KOPT-K1 (cell line): ENCODE measurements around the gene AFF3.

Experiments
- H3K27ac ChIP-seq: fragments of 200-600 bp; sonication (generic); 2 replicates; pipeline ENCODE4 v1.5.1; 2016; ENCODE audit warnings: antibody characterized with exemption, mild to moderate bottlenecking, low read depth, low read length; ENCODE audit not compliant: poor library complexity, severe bottlenecking
- H3K36me3 ChIP-seq: fragments of 200-600 bp; sonication (generic); 2 replicates; pipeline ENCODE4 v1.5.1; 2017; ENCODE audit warnings: antibody characterized with exemption, mild to moderate bottlenecking, low read length, moderate library complexity; ENCODE audit not compliant: insufficient read depth
- H3K9me3 ChIP-seq: fragments of 200-600 bp; sonication (generic); 2 replicates; pipeline ENCODE4 v1.5.1; 2017; ENCODE audit warnings: antibody characterized with exemption, low read length, mild to moderate bottlenecking; ENCODE audit not compliant: insufficient read depth, poor library complexity, severe bottlenecking

Gene AFF3

GRCh38 chr2:99695130-99695943, 447.1 kb downstream of the AFF3 start:
- no peak overlapping the region for H3K27ac ChIP-seq
- H3K36me3 ChIP-seq, result no peaks in the 10 kb centered on the region
- H3K9me3 ChIP-seq, result no peaks in the 10 kb centered on the region

- Histone ChIP-seq H3K27ac (no peak overlapping the region), H3K36me3 (no peaks in the 10 kb centered on the region)
Measured at GRCh38 chr2:99694331-99694730, 448.1 kb downstream of the AFF3 start.

GRCh38 chr2:99692785-99693184, 449.6 kb downstream of the AFF3 start:
- Histone ChIP-seq H3K27ac (no peak overlapping the region), H3K36me3 (no peaks in the 10 kb centered on the region), H3K9me3 (no peaks in the 10 kb centered on the region)

More at GRCh38 chr2:99694331-99694730, 448.1 kb downstream of the AFF3 start:
- no peaks in the 10 kb centered on the region for H3K9me3 ChIP-seq

GRCh38 chr2:99691926-99692325, 450.5 kb downstream of the AFF3 start:
- Histone ChIP-seq H3K9me3 (no peaks in the 10 kb centered on the region), H3K36me3 (no peaks in the 10 kb centered on the region), H3K27ac (no peak overlapping the region)

- no peaks in the 10 kb centered on the region for H3K9me3 ChIP-seq
- no peaks in the 10 kb centered on the region for H3K36me3 ChIP-seq
- H3K27ac ChIP-seq, result no peak overlapping the region
Measured at GRCh38 chr2:99689145-99689742, 453.1 kb downstream of the AFF3 start.

GRCh38 chr2:99688699-99689098, 453.7 kb downstream of the AFF3 start:
- H3K27ac ChIP-seq, result no peak overlapping the region
- no peaks in the 10 kb centered on the region for H3K9me3 ChIP-seq
- no peaks in the 10 kb centered on the region for H3K36me3 ChIP-seq

GRCh38 chr2:99682275-99683060, 459.9 kb downstream of the AFF3 start:
- H3K9me3 ChIP-seq, result no peaks in the 10 kb centered on the region
- no peaks in the 10 kb centered on the region for H3K36me3 ChIP-seq

GRCh38 chr2:99680946-99681345, 461.4 kb downstream of the AFF3 start:
- Histone ChIP-seq H3K36me3 (no peaks in the 10 kb centered on the region), H3K27ac (no peak overlapping the region), H3K9me3 (no peaks in the 10 kb centered on the region)

More at GRCh38 chr2:99682275-99683060, 459.9 kb downstream of the AFF3 start:
- no peak overlapping the region for H3K27ac ChIP-seq

GRCh38 chr2:99679518-99679917, 462.9 kb downstream of the AFF3 start:
- H3K27ac ChIP-seq, result no peak overlapping the region
- no peaks in the 10 kb centered on the region for H3K9me3 ChIP-seq
- H3K36me3 ChIP-seq, result no peaks in the 10 kb centered on the region

GRCh38 chr2:99678625-99679024, 463.8 kb downstream of the AFF3 start:
- Histone ChIP-seq H3K36me3 (no peaks in the 10 kb centered on the region), H3K9me3 (no peaks in the 10 kb centered on the region), H3K27ac (no peak overlapping the region)

GRCh38 chr2:99677814-99678213, 464.6 kb downstream of the AFF3 start:
- Histone ChIP-seq H3K27ac (no peak overlapping the region), H3K36me3 (no peaks in the 10 kb centered on the region), H3K9me3 (no peaks in the 10 kb centered on the region)

GRCh38 chr2:99675130-99675661, 467.2 kb downstream of the AFF3 start:
- no peaks in the 10 kb centered on the region for H3K9me3 ChIP-seq
- no peaks in the 10 kb centered on the region for H3K36me3 ChIP-seq
- no peak overlapping the region for H3K27ac ChIP-seq

- Histone ChIP-seq H3K27ac (no peak overlapping the region), H3K36me3 (no peaks in the 10 kb centered on the region)
Measured at GRCh38 chr2:99674090-99674489, 468.3 kb downstream of the AFF3 start.

GRCh38 chr2:99672766-99673350, 469.5 kb downstream of the AFF3 start:
- Histone ChIP-seq H3K36me3 (no peaks in the 10 kb centered on the region), H3K27ac (no peak overlapping the region), H3K9me3 (no peaks in the 10 kb centered on the region)

More at GRCh38 chr2:99674090-99674489, 468.3 kb downstream of the AFF3 start:
- H3K9me3 ChIP-seq, result no peaks in the 10 kb centered on the region
